ENCODE data around the gene SPOCD1. TPM values are rescaled to one million over a fixed set of nuclear protein-coding genes. Genes with fewer than 3 reads are reported as not detected.

The SPOCD1 gene
- total and polyA plus RNA-seq, 9 donors = 0.15 to 1.7 (median 0.49) TPM; not detected in 1

DNA sequence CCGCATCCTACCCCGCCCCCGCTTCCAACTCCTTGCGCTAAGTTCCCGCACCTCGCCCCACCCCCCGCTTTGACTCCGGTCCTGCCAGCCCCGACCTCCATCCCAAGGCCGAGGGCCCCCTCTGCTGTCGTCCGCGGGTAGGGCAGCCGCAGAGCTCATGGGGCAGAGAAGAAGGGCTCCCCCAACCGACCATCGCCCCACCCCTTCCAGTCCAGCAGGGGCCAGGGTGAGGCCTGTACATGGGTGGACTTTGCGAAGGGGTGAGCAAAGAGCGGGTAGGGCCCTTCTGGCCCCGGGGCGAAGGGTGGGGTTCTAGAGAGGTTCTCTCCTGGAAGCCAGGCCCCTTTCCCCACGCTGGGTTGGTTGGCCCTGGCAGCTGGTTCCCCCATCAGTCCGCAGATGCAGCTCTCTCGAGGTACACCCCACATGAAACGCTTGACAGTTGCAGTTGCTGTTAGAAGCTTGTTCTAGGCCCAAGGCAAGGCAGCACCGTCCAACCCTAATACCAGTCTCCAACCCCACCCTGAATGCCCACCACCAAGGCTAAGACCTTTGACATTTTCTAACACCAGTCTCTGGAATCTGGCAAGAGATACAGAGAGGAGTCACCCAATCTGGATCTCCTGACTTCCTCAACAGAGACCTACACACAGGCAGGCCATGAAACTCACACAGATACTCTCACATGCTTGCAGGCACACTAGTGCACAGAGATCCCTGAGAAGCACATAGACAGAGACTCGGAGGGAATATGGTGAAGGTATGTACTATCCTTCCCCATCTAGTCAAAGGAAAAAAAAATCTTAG is 26.4 kb downstream of the SPOCD1 start:
- H3K27ac ChIP-seq = peak overlapping the region; percentile 11 to 70
- 14 to 17% (median 14%) methylated on average over 25 to 26 of the region's 26 CpGs for WGBS, 3 donors
- intact Hi-C loops (cut with DNase I) = loop anchor here (2.0 to 10.0 kb wide), 6 partner anchors 72 to 227 kb away; no protein-coding TSS in a partner anchor

GRCh38 chr1:31788825-31789256 is 27.0 kb downstream of the SPOCD1 start:
- TF ChIP-seq CTCF (IDR thresholded peaks at IDR 0.05) (no peak), POLR2A (IDR thresholded peaks at IDR 0.05) (no peak), EP300 (IDR thresholded peaks at IDR 0.05) (no peak)
- no peak for DNase-seq
- Histone ChIP-seq H3K4me3 (peak overlapping the region; percentile 43), H3K27me3 (no peaks in the 10 kb centered on the region), H3K9me3 (no peaks in the 10 kb centered on the region), H3K4me1 (ENCODE audit: insufficient read depth) (no peaks in the 10 kb centered on the region), H3K27ac (peak overlapping the region; percentile 11 to 70), H3K36me3 (no peaks in the 10 kb centered on the region)
- intact Hi-C loops (cut with DNase I) = loop anchor here (2.0 to 5.0 kb wide), 3 partner anchors 120 to 227 kb away; no protein-coding TSS in a partner anchor
- WGBS, 3 donors = 0% methylated on average over 22 of the region's 22 CpGs

More for the DNA sequence above, 26.4 kb downstream of the SPOCD1 start:
- H3K9me3 ChIP-seq = no peaks in the 10 kb centered on the region
- DNase-seq = peak; percentile 93 to 98 (median 98)
- TF ChIP-seq EP300 (IDR thresholded peaks at IDR 0.05) (no peak), POLR2A (IDR thresholded peaks at IDR 0.05) (peak; percentile 29), CTCF (IDR thresholded peaks at IDR 0.05) (peak; percentile 79 to 96 (median 91))
- H3K36me3 ChIP-seq = no peaks in the 10 kb centered on the region
- no peaks in the 10 kb centered on the region for H3K27me3 ChIP-seq
- no peaks in the 10 kb centered on the region for H3K4me1 ChIP-seq (ENCODE audit: insufficient read depth)
- H3K4me3 ChIP-seq = peak overlapping the region; percentile 43

DNA sequence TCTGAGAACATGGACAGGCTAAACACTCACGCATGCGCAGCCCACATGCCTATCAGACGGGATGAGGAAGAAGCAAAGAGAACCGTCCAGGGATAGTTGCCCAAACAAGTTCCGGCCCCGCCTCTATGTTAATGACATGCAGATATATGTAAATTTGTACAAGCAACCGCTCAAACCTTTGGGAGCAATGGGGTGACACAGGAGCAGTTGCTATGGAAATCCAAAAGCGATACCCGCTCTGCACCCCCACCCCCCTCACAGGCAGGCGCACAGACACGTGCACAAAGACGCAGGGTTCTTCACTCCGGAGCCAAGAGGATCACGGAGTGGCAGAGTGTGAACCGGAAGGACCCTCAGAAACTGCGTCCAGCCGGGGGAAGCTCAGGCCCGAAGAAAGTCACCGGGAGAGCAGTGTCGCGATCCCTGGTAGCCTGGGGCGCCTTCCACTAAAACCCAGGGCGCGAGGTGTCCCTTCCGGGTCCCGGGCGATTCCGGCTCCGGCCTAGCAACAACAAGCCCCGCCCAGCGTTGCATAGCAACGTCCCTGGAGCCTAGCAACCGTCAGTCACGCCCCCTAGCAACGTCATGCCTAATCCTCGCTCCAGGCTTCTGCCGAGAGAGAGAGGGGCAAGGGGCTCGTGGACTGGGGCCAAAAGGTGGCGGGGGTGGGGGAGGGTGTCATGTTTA is 27.5 kb downstream of the SPOCD1 start:
- peak; percentile 93 to 98 (median 96) for DNase-seq
- Histone ChIP-seq H3K9me3 (no peaks in the 10 kb centered on the region), H3K4me1 (ENCODE audit: insufficient read depth) (no peaks in the 10 kb centered on the region), H3K27me3 (no peaks in the 10 kb centered on the region), H3K27ac (peak overlapping the region; percentile 11 to 70), H3K36me3 (no peaks in the 10 kb centered on the region), H3K4me3 (peak overlapping the region; percentile 43)
- 1% methylated on average over 29 to 39 of the region's 39 CpGs for WGBS, 3 donors
- TF ChIP-seq CTCF (IDR thresholded peaks at IDR 0.05) (no peak), POLR2A (IDR thresholded peaks at IDR 0.05) (peak; percentile 65), EP300 (IDR thresholded peaks at IDR 0.05) (no peak)
- intact Hi-C loops (cut with DNase I) = loop anchor here (2.0 to 5.0 kb wide), 3 partner anchors 119 to 226 kb away; no protein-coding TSS in a partner anchor

- Histone ChIP-seq H3K27ac (no peak overlapping the region), H3K36me3 (no peaks in the 10 kb centered on the region), H3K9me3 (no peaks in the 10 kb centered on the region), H3K27me3 (no peaks in the 10 kb centered on the region), H3K4me3 (no peak overlapping the region), H3K4me1 (ENCODE audit: insufficient read depth) (no peaks in the 10 kb centered on the region)
- no peak for DNase-seq
- TF ChIP-seq POLR2A (IDR thresholded peaks at IDR 0.05) (no peak), CTCF (IDR thresholded peaks at IDR 0.05) (no peak), EP300 (IDR thresholded peaks at IDR 0.05) (no peak)
- intact Hi-C loops (cut with DNase I) = loop anchor here (2.0 to 5.0 kb wide), 3 partner anchors 119 to 225 kb away; no protein-coding TSS in a partner anchor
- 29 to 50% (median 35%) methylated on average over 1 of the region's 1 CpG for WGBS, 3 donors
Measured at GRCh38 chr1:31787786-31788137, 28.1 kb downstream of the SPOCD1 start.

Measured in ovary (tissue), 9 donors.